RWPE2 (cell line): ENCODE results near the gene ALOX5AP.

Experiments used
- ATAC-seq: fragments of 200-7000 bp; cut with Tn5 transposase; 3 replicates; pipeline ENCODE4 v1.9.1; 2021; ENCODE audit warnings: low read depth
- DNase-seq: peaks from one replicate; pipeline ENCODE4 v3.0.0-alpha.2; 2020; ENCODE audit warnings: low spot score
- H3K27ac ChIP-seq: fragments of 450-650 bp; 2 replicates; pipeline ENCODE4 v1.5.1; 2017; ENCODE audit warnings: mild to moderate bottlenecking; ENCODE audit not compliant: poor library complexity, severe bottlenecking
- H3K27me3 ChIP-seq: fragments of 250-450 bp; sonication (Bioruptor Pico); 2 replicates; pipeline ENCODE4 v1.5.1; 2021; ENCODE audit warnings: mild to moderate bottlenecking, moderate library complexity; ENCODE audit not compliant: insufficient read depth, poor library complexity, severe bottlenecking
- H3K36me3 ChIP-seq: fragments of 250-450 bp; sonication (Bioruptor Pico); 2 replicates; pipeline ENCODE4 v1.5.1; 2020; ENCODE audit warnings: low read depth, mild to moderate bottlenecking, moderate library complexity
- H3K4me1 ChIP-seq: fragments of 250-450 bp; sonication (Bioruptor Pico); 2 replicates; pipeline ENCODE4 v1.5.1; 2021; ENCODE audit warnings: mild to moderate bottlenecking, moderate library complexity; ENCODE audit not compliant: insufficient read depth, poor library complexity, severe bottlenecking
- H3K4me3 ChIP-seq: fragments of 250-450 bp; sonication (Bioruptor Pico); 2 replicates; pipeline ENCODE4 v1.5.1; 2021; ENCODE audit warnings: mild to moderate bottlenecking, moderate library complexity; ENCODE audit not compliant: severe bottlenecking
- H3K9me3 ChIP-seq: fragments of 250-450 bp; sonication (Bioruptor Pico); 2 replicates; pipeline ENCODE4 v1.5.1; 2021; ENCODE audit warnings: mild to moderate bottlenecking, moderate library complexity; ENCODE audit not compliant: severe bottlenecking
- CTCF ChIP-seq: fragments of 450-650 bp; IDR thresholded peaks from one replicate; pipeline ENCODE4 v1.5.1; 2017; ENCODE audit warnings: mild to moderate bottlenecking, moderate library complexity; ENCODE audit not compliant: poor library complexity, severe bottlenecking

The ALOX5AP gene

GRCh38 chr13:30774214-30774730 is 38.9 kb downstream of the ALOX5AP start:
- H3K4me1 ChIP-seq = no peaks in the 10 kb centered on the region
- no peak for DNase-seq
- no peaks in the 10 kb centered on the region for H3K36me3 ChIP-seq
- TF ChIP-seq CTCF = no peak
- no peak for ATAC-seq
- H3K4me3 ChIP-seq = no peak overlapping the region
- no peak overlapping the region for H3K27ac ChIP-seq
- H3K27me3 ChIP-seq = no peaks in the 10 kb centered on the region
- H3K9me3 ChIP-seq = no peaks in the 10 kb centered on the region

- Histone ChIP-seq H3K27me3 (no peaks in the 10 kb centered on the region), H3K36me3 (no peaks in the 10 kb centered on the region), H3K4me3 (no peak overlapping the region), H3K4me1 (no peaks in the 10 kb centered on the region), H3K27ac (no peak overlapping the region), H3K9me3 (no peaks in the 10 kb centered on the region)
- ATAC-seq = no peak
- TF ChIP-seq CTCF = no peak
- no peak for DNase-seq
Observed at GRCh38 chr13:30776661-30777060, 41.3 kb downstream of the ALOX5AP start.

- H3K36me3 ChIP-seq = no peaks in the 10 kb centered on the region
- DNase-seq (no peak), ATAC-seq (no peak)
- TF ChIP-seq CTCF = no peak
- H3K27ac ChIP-seq = no peak overlapping the region
- H3K27me3 ChIP-seq = no peaks in the 10 kb centered on the region
- no peak overlapping the region for H3K4me3 ChIP-seq
- H3K9me3 ChIP-seq = no peaks in the 10 kb centered on the region
- H3K4me1 ChIP-seq = no peaks in the 10 kb centered on the region
Observed at GRCh38 chr13:30779016-30779415, 43.7 kb downstream of the ALOX5AP start.

- no peak overlapping the region for H3K4me3 ChIP-seq
- TF ChIP-seq CTCF = no peak
- ATAC-seq (no peak), DNase-seq (no peak)
- no peak overlapping the region for H3K27ac ChIP-seq
- H3K27me3 ChIP-seq = no peaks in the 10 kb centered on the region
- no peaks in the 10 kb centered on the region for H3K9me3 ChIP-seq
- no peaks in the 10 kb centered on the region for H3K36me3 ChIP-seq
- no peaks in the 10 kb centered on the region for H3K4me1 ChIP-seq
Observed at GRCh38 chr13:30779608-30780007, 44.3 kb downstream of the ALOX5AP start.

- H3K4me1 ChIP-seq = no peaks in the 10 kb centered on the region
- ATAC-seq = no peak
- H3K9me3 ChIP-seq = no peaks in the 10 kb centered on the region
- DNase-seq = no peak
- no peak for TF ChIP-seq CTCF
- no peak overlapping the region for H3K4me3 ChIP-seq
- H3K36me3 ChIP-seq = no peaks in the 10 kb centered on the region
- no peaks in the 10 kb centered on the region for H3K27me3 ChIP-seq
- no peak overlapping the region for H3K27ac ChIP-seq
Observed at GRCh38 chr13:30780338-30780981, 45.1 kb downstream of the ALOX5AP start.
